K562 (cell line): ENCODE data around the gene DNAAF8. TPM values are rescaled to one million over a fixed set of nuclear protein-coding genes. Genes with fewer than 3 reads are reported as not detected.

Experiments
- CBX2 ChIP-seq: fragments of 200-600 bp; sonication (generic); IDR thresholded peaks from one replicate; pipeline ENCODE4 v1.6.1; 2012; ENCODE audit warnings: mild to moderate bottlenecking, low read length, inconsistent platforms; ENCODE audit not compliant: insufficient read depth, poor library complexity, severe bottlenecking
- FOXA1 ChIP-seq: fragments of 450-650 bp; IDR thresholded peaks from 2 replicates; pipeline ENCODE4 v1.6.1; 2016; ENCODE audit warnings: mild to moderate bottlenecking, borderline replicate concordance
- FOXJ3 ChIP-seq: sonication (generic); formaldehyde crosslinking; IDR thresholded peaks from 2 replicates; pipeline ENCODE4 v1.4.0; 2020; ENCODE audit warnings: mild to moderate bottlenecking, missing genetic modification reagents
- HOXB6 ChIP-seq: fragments of 250-450 bp; sonication (Bioruptor Pico); IDR thresholded peaks from 2 replicates; pipeline ENCODE4 v1.5.1; 2022; ENCODE audit warnings: mild to moderate bottlenecking, borderline replicate concordance
- NFRKB ChIP-seq: fragments of 450-650 bp; IDR thresholded peaks from 2 replicates; pipeline ENCODE4 v1.6.1; 2016; ENCODE audit warnings: low read depth
- NR3C1 ChIP-seq: sonication (generic); formaldehyde crosslinking; IDR thresholded peaks from 2 replicates; pipeline ENCODE4 v1.8.1; 2022; ENCODE audit warnings: missing genetic modification reagents
- PHF8 ChIP-seq: fragments of 200-600 bp; sonication (generic); IDR thresholded peaks from 2 replicates; pipeline ENCODE4 v1.6.1; 2012; ENCODE audit warnings: mixed run types, mild to moderate bottlenecking, inconsistent platforms, low read length, moderate library complexity, borderline replicate concordance
- SAFB ChIP-seq: fragments of 200-400 bp; formaldehyde crosslinking; IDR thresholded peaks from 2 replicates; pipeline ENCODE4 v1.6.1; 2017; ENCODE audit warnings: low read depth, low read length, borderline replicate concordance
- SMAD2 ChIP-seq: fragments of 150-350 bp; IDR thresholded peaks from 2 replicates; pipeline ENCODE4 v1.6.1; 2014; ENCODE audit warnings: low read depth, mild to moderate bottlenecking, low read length
- SREBF1 ChIP-seq: fragments of 150-350 bp; IDR thresholded peaks from 2 replicates; pipeline ENCODE4 v1.6.1; 2014; ENCODE audit warnings: antibody characterized with exemption, low read depth, low read length, borderline replicate concordance
- TOE1 ChIP-seq, 2 experiments: fragments of 450-650 bp in 1 of 2; sonication (generic) in 1 of 2; formaldehyde crosslinking in 1 of 2; IDR thresholded peaks; 2 replicates each; pipeline versions ENCODE4 v1.7.1 to v1.8.0; 2016 to 2022; ENCODE audit warnings: borderline replicate concordance in 2 of 2, mild to moderate bottlenecking in 2 of 2, antibody characterized with exemption in 1 of 2, inconsistent platforms in 1 of 2, low read depth in 1 of 2, missing genetic modification reagents in 1 of 2, moderate library complexity in 1 of 2
- TSC22D4 ChIP-seq: fragments of 450-650 bp; IDR thresholded peaks from 2 replicates; pipeline ENCODE4 v1.6.1; 2016; ENCODE audit warnings: missing genetic modification characterization, missing biosample characterization, control low read depth
- USF2 ChIP-seq: sonication (generic); formaldehyde crosslinking; IDR thresholded peaks from 2 replicates; pipeline ENCODE4 v1.5.0; 2020; ENCODE audit warnings: missing genetic modification reagents
- ZC3H11A ChIP-seq: IDR thresholded peaks from 2 replicates; pipeline ENCODE4 v1.6.1; 2012; ENCODE audit warnings: low read depth, low read length, improper control_type of control experiment
- ZNF507 ChIP-seq: conservative IDR thresholded peaks from 2 replicates; pipeline ENCODE4 v1.6.1; 2017; ENCODE audit warnings: missing genetic modification characterization, missing compliant biosample characterization
- ZNF512 ChIP-seq: IDR thresholded peaks from 2 replicates; pipeline ENCODE4 v1.6.1; 2016; ENCODE audit warnings: missing genetic modification characterization, missing compliant biosample characterization
- ZNF780A ChIP-seq: fragments of 250-450 bp; sonication (Bioruptor Pico); IDR thresholded peaks from 2 replicates; pipeline ENCODE4 v1.5.0; 2021; ENCODE audit warnings: mild to moderate bottlenecking
- polyA plus RNA-seq, 8 experiments: library from polyadenylated mRNA; depleted of rRNA in 4 of 8; stranded (reverse) in 5 of 8; unstranded in 3 of 8; fragments of >200 nt; fragmentation: Nextera tagmentation in 2 of 8; fragmentation: Illumina TruSeq in 1 of 8; extraction: Ambion mirVana in 2 of 8; extraction: Trizol in 1 of 8; gene quantifications; 2 replicates each; pipeline versions ENCODE4 v1.2.1 to v1.2.3, GENCODE V29; 2011 to 2014; ENCODE audit warnings: inconsistent platforms in 1 of 8, missing spikeins in 1 of 8
- total RNA-seq, 7 experiments: library from RNA; depleted of rRNA in 6 of 7; stranded (reverse); fragments of >200 nt in 6 of 7; fragmentation: Illumina TruSeq in 2 of 7; extraction: Trizol in 2 of 7; gene quantifications; 2 replicates each; pipeline versions ENCODE4 v1.2.1 to v1.2.3, GENCODE V29; 2011 to 2021; ENCODE audit warnings: low replicate concordance in 1 of 7
- TF ChIP-seq, protein P1 (sequence below): fragments of 250-450 bp; sonication (Bioruptor Pico); IDR thresholded peaks from 2 replicates; pipeline ENCODE4 v1.5.0; 2021
- TF ChIP-seq, protein P2 (sequence below): fragments of 450-650 bp; IDR thresholded peaks from one replicate; pipeline ENCODE4 v1.6.1; 2018; ENCODE audit warnings: mild to moderate bottlenecking, moderate library complexity; ENCODE audit not compliant: partially characterized antibody

DNAAF8 gene
- total and polyA plus RNA-seq, 9 of the 15 experiments (the other 6 are each of a cell fraction or from before 2014, with no cell fraction given): 0.04 to 0.12 (median 0.10) TPM; not detected in 6

DNA sequence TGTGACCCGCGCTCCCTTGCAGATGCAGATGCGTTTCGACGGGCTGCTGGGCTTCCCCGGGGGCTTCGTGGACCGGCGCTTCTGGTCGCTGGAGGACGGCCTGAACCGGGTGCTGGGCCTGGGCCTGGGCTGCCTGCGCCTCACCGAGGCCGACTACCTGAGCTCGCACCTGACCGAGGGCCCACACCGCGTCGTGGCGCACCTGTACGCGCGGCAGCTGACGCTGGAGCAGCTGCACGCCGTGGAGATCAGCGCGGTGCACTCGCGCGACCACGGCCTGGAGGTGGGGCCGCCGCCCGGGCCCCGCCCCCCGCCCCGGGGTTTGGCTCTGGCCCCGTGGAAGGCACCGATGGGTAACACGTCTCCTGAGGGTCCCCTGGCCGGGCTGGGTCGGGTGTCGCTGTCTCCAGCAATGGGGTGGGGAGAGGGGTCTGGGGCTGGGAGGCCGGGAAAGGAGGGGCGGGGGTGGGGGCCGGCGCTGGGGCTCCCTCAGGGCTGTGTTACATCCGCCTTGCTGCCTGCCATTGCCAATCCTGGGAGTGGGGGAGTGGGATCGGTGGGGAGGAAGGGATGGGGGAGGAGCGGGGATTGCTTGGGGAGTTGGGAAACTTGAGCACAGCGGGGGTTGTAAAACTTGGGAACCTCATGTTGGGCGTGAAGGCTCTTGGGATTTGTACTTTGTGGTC is 40.2 kb upstream of the DNAAF8 start (continued):
- TF ChIP-seq CBX2 (no peak), NFRKB (no peak), SAFB (peak; percentile 84), HOXB6 (CRISPR knock-in tag) (no peak), ZNF512 (no peak), FOXA1 (no peak), USF2 (CRISPR knock-in tag) (no peak), NR3C1 (CRISPR knock-in tag) (no peak), SREBF1 (no peak), ZNF780A (CRISPR knock-in tag) (no peak), TSC22D4 (no peak), PHF8 (peak; percentile 46; the same call in 1 of the 2 replicates), SMAD2 (no peak), FOXJ3 (no peak), ZC3H11A (no peak), ZNF507 (tag) (no peak), TOE1 (IDR thresholded peaks at IDR 0.05; ENCODE audit: borderline replicate concordance) (no peak), TOE1 (CRISPR knock-in tag; IDR thresholded peaks at IDR 0.05; ENCODE audit: borderline replicate concordance, low read depth) (no peak)
- TF ChIP-seq, protein P1, sequence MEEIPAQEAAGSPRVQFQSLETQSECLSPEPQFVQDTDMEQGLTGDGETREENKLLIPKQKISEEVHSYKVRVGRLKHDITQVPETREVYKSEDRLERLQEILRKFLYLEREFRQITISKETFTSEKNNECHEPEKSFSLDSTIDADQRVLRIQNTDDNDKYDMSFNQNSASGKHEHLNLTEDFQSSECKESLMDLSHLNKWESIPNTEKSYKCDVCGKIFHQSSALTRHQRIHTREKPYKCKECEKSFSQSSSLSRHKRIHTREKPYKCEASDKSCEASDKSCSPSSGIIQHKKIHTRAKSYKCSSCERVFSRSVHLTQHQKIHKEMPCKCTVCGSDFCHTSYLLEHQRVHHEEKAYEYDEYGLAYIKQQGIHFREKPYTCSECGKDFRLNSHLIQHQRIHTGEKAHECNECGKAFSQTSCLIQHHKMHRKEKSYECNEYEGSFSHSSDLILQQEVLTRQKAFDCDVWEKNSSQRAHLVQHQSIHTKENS: no peak
- TF ChIP-seq, protein P2, sequence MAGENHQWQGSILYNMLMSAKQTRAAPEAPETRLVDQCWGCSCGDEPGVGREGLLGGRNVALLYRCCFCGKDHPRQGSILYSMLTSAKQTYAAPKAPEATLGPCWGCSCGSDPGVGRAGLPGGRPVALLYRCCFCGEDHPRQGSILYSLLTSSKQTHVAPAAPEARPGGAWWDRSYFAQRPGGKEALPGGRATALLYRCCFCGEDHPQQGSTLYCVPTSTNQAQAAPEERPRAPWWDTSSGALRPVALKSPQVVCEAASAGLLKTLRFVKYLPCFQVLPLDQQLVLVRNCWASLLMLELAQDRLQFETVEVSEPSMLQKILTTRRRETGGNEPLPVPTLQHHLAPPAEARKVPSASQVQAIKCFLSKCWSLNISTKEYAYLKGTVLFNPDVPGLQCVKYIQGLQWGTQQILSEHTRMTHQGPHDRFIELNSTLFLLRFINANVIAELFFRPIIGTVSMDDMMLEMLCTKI: no peak
